ENCODE measurements around the gene CELF2.

DNA sequence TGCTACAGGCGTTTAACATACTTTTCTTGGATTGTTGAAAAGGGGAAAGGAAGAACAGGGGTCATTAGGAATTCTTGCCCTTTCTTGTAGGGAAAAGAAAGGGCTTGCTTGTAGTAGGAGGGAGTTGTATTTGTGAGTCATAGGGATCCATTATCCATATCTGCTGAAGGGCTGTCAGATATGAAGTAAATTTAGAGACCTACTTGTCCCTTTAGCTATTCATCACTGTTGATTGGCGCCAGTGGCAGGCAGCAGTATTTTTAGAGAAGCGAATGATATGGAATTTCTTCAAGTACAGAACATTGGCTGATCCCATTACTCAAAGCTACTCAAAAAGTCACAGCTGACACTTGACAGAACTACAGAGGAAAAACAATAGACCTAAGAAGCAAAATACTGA lies 97.7 kb downstream of the CELF2 start:
- TF ChIP-seq, protein P1, sequence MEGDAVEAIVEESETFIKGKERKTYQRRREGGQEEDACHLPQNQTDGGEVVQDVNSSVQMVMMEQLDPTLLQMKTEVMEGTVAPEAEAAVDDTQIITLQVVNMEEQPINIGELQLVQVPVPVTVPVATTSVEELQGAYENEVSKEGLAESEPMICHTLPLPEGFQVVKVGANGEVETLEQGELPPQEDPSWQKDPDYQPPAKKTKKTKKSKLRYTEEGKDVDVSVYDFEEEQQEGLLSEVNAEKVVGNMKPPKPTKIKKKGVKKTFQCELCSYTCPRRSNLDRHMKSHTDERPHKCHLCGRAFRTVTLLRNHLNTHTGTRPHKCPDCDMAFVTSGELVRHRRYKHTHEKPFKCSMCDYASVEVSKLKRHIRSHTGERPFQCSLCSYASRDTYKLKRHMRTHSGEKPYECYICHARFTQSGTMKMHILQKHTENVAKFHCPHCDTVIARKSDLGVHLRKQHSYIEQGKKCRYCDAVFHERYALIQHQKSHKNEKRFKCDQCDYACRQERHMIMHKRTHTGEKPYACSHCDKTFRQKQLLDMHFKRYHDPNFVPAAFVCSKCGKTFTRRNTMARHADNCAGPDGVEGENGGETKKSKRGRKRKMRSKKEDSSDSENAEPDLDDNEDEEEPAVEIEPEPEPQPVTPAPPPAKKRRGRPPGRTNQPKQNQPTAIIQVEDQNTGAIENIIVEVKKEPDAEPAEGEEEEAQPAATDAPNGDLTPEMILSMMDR (IDR thresholded peaks at IDR 0.05) = no peak
- no peak for TF ChIP-seq POLR2A (IDR thresholded peaks at IDR 0.05)
- no peak for TF ChIP-seq POLR2AphosphoS5 (IDR thresholded peaks at IDR 0.05)
- TF ChIP-seq EP300 (IDR thresholded peaks at IDR 0.05) = no peak
